GM18517 (cell line): ENCODE results near the gene GJA1.

Source experiments
- ATAC-seq: cut with Tn5 transposase; IDR thresholded peaks from one replicate; pipeline ENCODE4 v1.9.1; 2021; ENCODE audit warnings: mild to moderate bottlenecking, moderate library complexity; ENCODE audit not compliant: unreplicated experiment

Gene GJA1

GRCh38 chr6:121482004-121482693, 46.7 kb downstream of the GJA1 start:
- no peak for ATAC-seq

- no peak for ATAC-seq
Measured at GRCh38 chr6:121482751-121483150, 47.3 kb downstream of the GJA1 start.

GRCh38 chr6:121485359-121485811, 49.9 kb downstream of the GJA1 start:
- ATAC-seq, result no peak

GRCh38 chr6:121491576-121491975, 56.1 kb downstream of the GJA1 start:
- ATAC-seq, result no peak

- no peak for ATAC-seq
Measured at GRCh38 chr6:121492536-121492935, 57.1 kb downstream of the GJA1 start.

GRCh38 chr6:121497970-121498375, 62.5 kb downstream of the GJA1 start:
- ATAC-seq, result no peak

GRCh38 chr6:121498481-121499276, 63.2 kb downstream of the GJA1 start:
- no peak for ATAC-seq
